LNCAP (cell line): ENCODE results near the gene CT45A7.
"Not testable (repeated sequence)": the region's sequence is repeated elsewhere in the genome, so short reads cannot be mapped to it uniquely, and the experiment has no call there.

Experiments used
- CTCF ChIP-seq: fragments of 450-650 bp; IDR thresholded peaks from 2 replicates; pipeline ENCODE4 v1.5.1; 2017; ENCODE audit warnings: mild to moderate bottlenecking

Gene CT45A7, protein sequence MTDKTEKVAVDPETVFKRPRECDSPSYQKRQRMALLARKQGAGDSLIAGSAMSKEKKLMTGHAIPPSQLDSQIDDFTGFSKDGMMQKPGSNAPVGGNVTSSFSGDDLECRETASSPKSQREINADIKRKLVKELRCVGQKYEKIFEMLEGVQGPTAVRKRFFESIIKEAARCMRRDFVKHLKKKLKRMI

DNA sequence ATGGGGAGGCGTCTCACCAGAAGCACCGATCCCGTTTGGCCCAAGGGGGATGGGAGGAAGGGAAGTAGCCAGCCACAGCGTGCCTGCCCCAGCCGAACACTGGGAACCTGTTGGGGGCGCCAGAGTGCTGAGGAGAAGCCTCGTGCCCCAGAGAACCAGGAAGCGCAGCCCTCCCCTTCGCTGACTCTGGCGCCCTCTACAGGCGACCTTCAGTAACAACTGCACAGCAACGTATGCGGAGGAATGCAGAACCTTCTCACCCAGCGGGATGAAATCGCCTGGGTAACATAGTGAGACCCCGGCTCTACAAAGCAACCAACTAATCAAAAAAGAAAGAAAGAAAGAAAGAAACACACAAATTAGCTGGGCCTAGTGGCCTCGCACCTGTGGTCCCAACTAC, at the start of gene CT45A7:
CT45A7 (minus strand) TSS at position 101 of the 400 bp plus-strand sequence. CDS start 3,747 bp downstream, outside the sequence.
- TF ChIP-seq CTCF, result not testable (repeated sequence)

- not testable (repeated sequence) for TF ChIP-seq CTCF
Measured at GRCh38 chrX:135871712-135872111, 34.6 kb upstream of the CT45A7 start, which contains the start of gene CT45A9. Gene CT45A9 (minus strand): TSS chrX:135871812. CDS start chrX:135868061, 3,751 bp downstream.

DNA sequence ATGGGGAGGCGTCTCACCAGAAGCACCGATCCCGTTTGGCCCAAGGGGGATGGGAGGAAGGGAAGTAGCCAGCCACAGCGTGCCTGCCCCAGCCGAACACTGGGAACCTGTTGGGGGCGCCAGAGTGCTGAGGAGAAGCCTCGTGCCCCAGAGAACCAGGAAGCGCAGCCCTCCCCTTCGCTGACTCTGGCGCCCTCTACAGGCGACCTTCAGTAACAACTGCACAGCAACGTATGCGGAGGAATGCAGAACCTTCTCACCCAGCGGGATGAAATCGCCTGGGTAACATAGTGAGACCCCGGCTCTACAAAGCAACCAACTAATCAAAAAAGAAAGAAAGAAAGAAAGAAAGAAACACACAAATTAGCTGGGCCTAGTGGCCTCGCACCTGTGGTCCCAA, 17.4 kb upstream of the CT45A7 start, which contains the start of gene CT45A8:
CT45A8 (minus strand) TSS at position 101 of the 400 bp plus-strand sequence. CDS start 3,755 bp downstream, outside the sequence.
- TF ChIP-seq CTCF, result not testable (repeated sequence)

DNA sequence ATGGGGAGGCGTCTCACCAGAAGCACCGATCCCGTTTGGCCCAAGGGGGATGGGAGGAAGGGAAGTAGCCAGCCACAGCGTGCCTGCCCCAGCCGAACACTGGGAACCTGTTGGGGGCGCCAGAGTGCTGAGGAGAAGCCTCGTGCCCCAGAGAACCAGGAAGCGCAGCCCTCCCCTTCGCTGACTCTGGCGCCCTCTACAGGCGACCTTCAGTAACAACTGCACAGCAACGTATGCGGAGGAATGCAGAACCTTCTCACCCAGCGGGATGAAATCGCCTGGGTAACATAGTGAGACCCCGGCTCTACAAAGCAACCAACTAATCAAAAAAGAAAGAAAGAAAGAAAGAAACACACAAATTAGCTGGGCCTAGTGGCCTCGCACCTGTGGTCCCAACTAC, 17.2 kb downstream of the CT45A7 start, which contains the start of gene CT45A2:
CT45A2 (minus strand) TSS at position 101 of the 400 bp plus-strand sequence. CDS start 3,747 bp downstream, outside the sequence.
- TF ChIP-seq CTCF, result not testable (repeated sequence)

GRCh38 chrX:135802687-135803086, 34.4 kb downstream of the CT45A7 start, which contains the start of gene CT45A6:
Gene CT45A6 (minus strand): TSS chrX:135802787. CDS start chrX:135798993, 3,794 bp downstream.
- TF ChIP-seq CTCF, result not testable (repeated sequence)

DNA sequence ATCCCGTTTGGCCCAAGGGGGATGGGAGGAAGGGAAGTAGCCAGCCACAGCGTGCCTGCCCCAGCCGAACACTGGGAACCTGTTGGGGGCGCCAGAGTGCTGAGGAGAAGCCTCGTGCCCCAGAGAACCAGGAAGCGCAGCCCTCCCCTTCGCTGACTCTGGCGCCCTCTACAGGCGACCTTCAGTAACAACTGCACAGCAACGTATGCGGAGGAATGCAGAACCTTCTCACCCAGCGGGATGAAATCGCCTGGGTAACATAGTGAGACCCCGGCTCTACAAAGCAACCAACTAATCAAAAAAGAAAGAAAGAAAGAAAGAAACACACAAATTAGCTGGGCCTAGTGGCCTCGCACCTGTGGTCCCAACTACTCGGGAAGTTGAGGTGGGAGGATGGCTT, 51.7 kb downstream of the CT45A7 start, which contains the start of gene CT45A5:
CT45A5 (minus strand) TSS at position 101 of the 400 bp plus-strand sequence. CDS start 3,774 bp downstream, outside the sequence.
- not testable (repeated sequence) for TF ChIP-seq CTCF
